Endodermal cell (in vitro differentiated cells): Measurements from ENCODE around the gene HUS1. TPM values are rescaled to one million over a fixed set of nuclear protein-coding genes. Genes with fewer than 3 reads are reported as not detected.
"Not testable (repeated sequence)": the region's sequence is repeated elsewhere in the genome, so short reads cannot be mapped to it uniquely, and the experiment has no call there.

ENCODE experiments used
- DNase-seq: peaks from one replicate; pipeline ENCODE4 v3.0.0-alpha.2; 2017
- H3K27ac ChIP-seq: 2 replicates; pipeline ENCODE4 v1.5.1; 2013; ENCODE audit warnings: mild to moderate bottlenecking, low read depth, low read length, moderate library complexity
- H3K27me3 ChIP-seq: 2 replicates; pipeline ENCODE4 v1.6.1; 2013; ENCODE audit warnings: mild to moderate bottlenecking, low read length, moderate library complexity; ENCODE audit not compliant: insufficient read depth, control insufficient read depth, poor library complexity, severe bottlenecking
- H3K36me3 ChIP-seq: 2 replicates; pipeline ENCODE4 v1.7.0; 2013; ENCODE audit warnings: mild to moderate bottlenecking, low read length, moderate library complexity; ENCODE audit not compliant: control insufficient read depth, insufficient read depth
- H3K4me1 ChIP-seq: one replicate; pipeline ENCODE4 v1.7.0; 2013; ENCODE audit warnings: low read length; ENCODE audit not compliant: control insufficient read depth, insufficient read depth
- H3K4me3 ChIP-seq: 2 replicates; pipeline ENCODE4 v1.5.1; 2013; ENCODE audit warnings: mild to moderate bottlenecking, low read length, moderate library complexity
- H3K9ac ChIP-seq: 2 replicates; pipeline ENCODE4 v1.6.1; 2013; ENCODE audit warnings: mild to moderate bottlenecking, low read length, moderate library complexity; ENCODE audit not compliant: poor library complexity, severe bottlenecking; ENCODE audit errors: extremely low read depth
- H3K9me3 ChIP-seq: 2 replicates; pipeline ENCODE4 v1.6.1; 2013; ENCODE audit warnings: mild to moderate bottlenecking, low read length, moderate library complexity; ENCODE audit not compliant: control insufficient read depth
- H3K27ac Mint-ChIP-seq: 2 replicates; pipeline ENCODE4 v1.8.0; 2020; ENCODE audit warnings: mixed read lengths
- H3K27me3 Mint-ChIP-seq: 2 replicates; pipeline ENCODE4 v1.8.0; 2021; ENCODE audit warnings: mild to moderate bottlenecking, mixed read lengths; ENCODE audit not compliant: insufficient read depth
- H3K36me3 Mint-ChIP-seq: 2 replicates; pipeline ENCODE4 v1.8.0; 2020; ENCODE audit warnings: low read depth, mixed read lengths
- H3K4me1 Mint-ChIP-seq: 2 replicates; pipeline ENCODE4 v1.8.0; 2020; ENCODE audit warnings: mixed read lengths
- H3K4me3 Mint-ChIP-seq: 2 replicates; pipeline ENCODE4 v1.8.0; 2020; ENCODE audit warnings: mild to moderate bottlenecking, moderate library complexity, mixed read lengths
- H3K9me3 Mint-ChIP-seq: 2 replicates; pipeline ENCODE4 v1.8.0; 2020; ENCODE audit warnings: mild to moderate bottlenecking, mixed read lengths
- WGBS, 2 experiments: methylation state at CpG; one replicate each; pipeline versions ENCODE4 v1.1.5 to v1.1.7; 2013; ENCODE audit warnings: missing lambda C conversion rate in 2 of 2, mixed read lengths in 1 of 2; ENCODE audit not compliant: insufficient coverage in 1 of 2, insufficient read length in 1 of 2; 5-methylcytosine and 5-hydroxymethylcytosine counted together
- total RNA-seq, 2 donors: library from RNA; stranded (reverse); fragmentation: NEBNext Ultra II Directional in 1 of 2; extraction: Animal tissue kit (Norgen Biotek cat#: 25700) in 1 of 2; gene quantifications; 2 replicates in 1 of 2; 3 replicates in 1 of 2; pipeline ENCODE4 v1.2.1, GENCODE V29; 2021
- TF ChIP-seq, protein P1 (sequence below): fragments of 200-600 bp; sonication (generic); conservative IDR thresholded peaks from 2 replicates; pipeline ENCODE4 v1.5.0; 2021; ENCODE audit warnings: antibody characterized with exemption, mild to moderate bottlenecking

The HUS1 gene
- total RNA-seq, 2 donors from 2014 or later, result 37.0 to 42.5 TPM

- 92% methylated on average over 1 of the region's 1 CpG; no CpG with 5 or more reads in 1 of the 2 experiments for WGBS, 2 experiments
- H3K4me3 ChIP-seq, H3K36me3 Mint-ChIP-seq, H3K27ac ChIP-seq, H3K36me3 ChIP-seq, H3K27me3 Mint-ChIP-seq, H3K4me1 ChIP-seq, H3K4me3 Mint-ChIP-seq, H3K9ac ChIP-seq, H3K27me3 ChIP-seq, H3K9me3 ChIP-seq: not testable (repeated sequence)
- DNase-seq, result peak; percentile 17
- peaks cover 16% of the 10 kb centered on the region for H3K9me3 Mint-ChIP-seq
- peak overlapping the region; percentile 35 for H3K27ac Mint-ChIP-seq
- H3K4me1 Mint-ChIP-seq, result peaks cover 16% of the 10 kb centered on the region
These were observed 62.9 kb downstream of the HUS1 start for GRCh38 chr7:47916514-47916913.

DNA sequence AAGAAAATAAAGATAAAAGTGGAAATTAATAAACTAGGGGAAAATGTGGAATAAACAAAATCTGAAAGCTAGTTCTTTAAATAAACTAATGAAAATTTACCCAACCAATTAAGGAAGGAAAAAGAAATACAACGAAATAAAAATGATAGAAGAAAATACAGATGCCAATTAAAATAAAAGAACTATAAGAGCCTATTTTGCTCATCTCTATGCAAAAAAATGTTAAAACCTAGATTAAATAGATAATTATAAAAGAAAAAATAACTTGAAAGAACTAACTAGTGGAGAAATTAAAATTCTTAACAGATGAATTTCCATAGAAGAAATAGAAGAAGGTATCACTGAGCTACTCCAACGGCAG, 63.8 kb downstream of the HUS1 start:
- peaks cover 3% of the 10 kb centered on the region for H3K4me1 ChIP-seq
- H3K27ac Mint-ChIP-seq, result no peak overlapping the region
- H3K4me3 ChIP-seq, result no peak overlapping the region
- H3K4me3 Mint-ChIP-seq, result no peak overlapping the region
- no peaks in the 10 kb centered on the region for H3K36me3 ChIP-seq
- peaks cover 3% of the 10 kb centered on the region for H3K36me3 Mint-ChIP-seq
- no peaks in the 10 kb centered on the region for H3K27me3 Mint-ChIP-seq
- DNase-seq, result no peak
- H3K27me3 ChIP-seq, result no peaks in the 10 kb centered on the region
- peaks cover 10% of the 10 kb centered on the region for H3K9me3 Mint-ChIP-seq
- TF ChIP-seq, protein P1, sequence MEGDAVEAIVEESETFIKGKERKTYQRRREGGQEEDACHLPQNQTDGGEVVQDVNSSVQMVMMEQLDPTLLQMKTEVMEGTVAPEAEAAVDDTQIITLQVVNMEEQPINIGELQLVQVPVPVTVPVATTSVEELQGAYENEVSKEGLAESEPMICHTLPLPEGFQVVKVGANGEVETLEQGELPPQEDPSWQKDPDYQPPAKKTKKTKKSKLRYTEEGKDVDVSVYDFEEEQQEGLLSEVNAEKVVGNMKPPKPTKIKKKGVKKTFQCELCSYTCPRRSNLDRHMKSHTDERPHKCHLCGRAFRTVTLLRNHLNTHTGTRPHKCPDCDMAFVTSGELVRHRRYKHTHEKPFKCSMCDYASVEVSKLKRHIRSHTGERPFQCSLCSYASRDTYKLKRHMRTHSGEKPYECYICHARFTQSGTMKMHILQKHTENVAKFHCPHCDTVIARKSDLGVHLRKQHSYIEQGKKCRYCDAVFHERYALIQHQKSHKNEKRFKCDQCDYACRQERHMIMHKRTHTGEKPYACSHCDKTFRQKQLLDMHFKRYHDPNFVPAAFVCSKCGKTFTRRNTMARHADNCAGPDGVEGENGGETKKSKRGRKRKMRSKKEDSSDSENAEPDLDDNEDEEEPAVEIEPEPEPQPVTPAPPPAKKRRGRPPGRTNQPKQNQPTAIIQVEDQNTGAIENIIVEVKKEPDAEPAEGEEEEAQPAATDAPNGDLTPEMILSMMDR, result no peak
- 100% methylated on average over 1 of the region's 2 CpGs for WGBS, 2 experiments
- no peak overlapping the region for H3K9ac ChIP-seq
- no peak overlapping the region for H3K27ac ChIP-seq
- no peaks in the 10 kb centered on the region for H3K9me3 ChIP-seq
- H3K4me1 Mint-ChIP-seq, result peaks cover 17% of the 10 kb centered on the region

GRCh38 chr7:47914717-47915615, 64.4 kb downstream of the HUS1 start:
- Histone ChIP-seq H3K27ac (no peak overlapping the region), H3K9ac (no peak overlapping the region), H3K36me3 (no peaks in the 10 kb centered on the region), H3K27me3 (no peaks in the 10 kb centered on the region), H3K4me1 (peaks cover 3% of the 10 kb centered on the region), H3K9me3 (no peaks in the 10 kb centered on the region), H3K4me3 (no peak overlapping the region)
- Mint-ChIP-seq H3K4me1 (peaks cover 17% of the 10 kb centered on the region), H3K4me3 (no peak overlapping the region), H3K36me3 (no peaks in the 10 kb centered on the region), H3K9me3 (peaks cover 4% of the 10 kb centered on the region), H3K27me3 (no peaks in the 10 kb centered on the region), H3K27ac (peak overlapping the region; percentile 45)
- TF ChIP-seq, protein P1, result no peak
- 70 to 76% methylated on average over 2 to 3 of the region's 5 CpGs for WGBS, 2 experiments
- DNase-seq, result no peak

Other genes starting within 250 kb of the HUS1 start
- under 1 TPM; 0.13 to 0.20 TPM for gene PKD1L1, start 31.1 kb downstream of the HUS1 start, total RNA-seq
- not detected for gene SUN3, start 49.5 kb upstream of the HUS1 start, total RNA-seq
- under 1 TPM in 1 of 2 donors, not detected in 1; 0.57 TPM for gene C7orf57, start 55.9 kb upstream of the HUS1 start, total RNA-seq
- gene UPP1, start 109.7 kb upstream of the HUS1 start, total RNA-seq, result 10 to 100 TPM; 40.5 to 46.3 TPM
- under 1 TPM; 0.04 to 0.11 TPM for gene ABCA13, start 191.8 kb upstream of the HUS1 start, total RNA-seq